HepG2 (cell line): ENCODE results near the gene KCTD21. TPM values are rescaled to one million over a fixed set of nuclear protein-coding genes. Genes with fewer than 3 reads are reported as not detected.
A peak's percentile ranks its signal among the peaks of the same experiment; 100 is the strongest.

Source experiments
- ARID5B ChIP-seq: IDR thresholded peaks from 2 replicates; pipeline ENCODE4 v1.4.0; 2020; ENCODE audit warnings: mild to moderate bottlenecking, missing genetic modification reagents
- NFRKB ChIP-seq: fragments of 450-650 bp; IDR thresholded peaks from 2 replicates; pipeline ENCODE4 v1.6.1; 2017
- NR2C2 ChIP-seq: sonication (generic); formaldehyde crosslinking; IDR thresholded peaks from 2 replicates; pipeline ENCODE4 v1.4.0; 2020; ENCODE audit warnings: missing genetic modification reagents, mild to moderate bottlenecking, moderate library complexity, borderline replicate concordance
- POLR2A ChIP-seq, 2 experiments: IDR thresholded peaks; 2 replicates each; pipeline ENCODE4 v1.6.1; 2011; ENCODE audit warnings: low read depth in 2 of 2, low read length in 2 of 2, mild to moderate bottlenecking in 1 of 2, moderate library complexity in 1 of 2; ENCODE audit not compliant: insufficient read depth in 1 of 2
- RXRA ChIP-seq: sonication (generic); formaldehyde crosslinking; IDR thresholded peaks from 2 replicates; pipeline ENCODE4 v1.5.1; 2020; ENCODE audit warnings: missing genetic modification reagents
- SIX4 ChIP-seq: sonication (generic); formaldehyde crosslinking; IDR thresholded peaks from 2 replicates; pipeline ENCODE4 v1.4.0; 2020; ENCODE audit warnings: missing genetic modification reagents
- THAP11 ChIP-seq: IDR thresholded peaks from 2 replicates; pipeline ENCODE4 v1.6.1; 2016; ENCODE audit warnings: missing biosample characterization, missing genetic modification reagents
- ZBTB37 ChIP-seq: sonication (generic); formaldehyde crosslinking; IDR thresholded peaks from 2 replicates; pipeline ENCODE4 v1.4.0; 2020; ENCODE audit warnings: mild to moderate bottlenecking, missing genetic modification reagents
- ZNF362 ChIP-seq: sonication (generic); formaldehyde crosslinking; IDR thresholded peaks from 2 replicates; pipeline ENCODE4 v1.4.0; 2020; ENCODE audit warnings: missing genetic modification reagents, mild to moderate bottlenecking, borderline replicate concordance
- polyA plus RNA-seq, 8 experiments: library from polyadenylated mRNA; depleted of rRNA in 3 of 8; stranded (reverse) in 7 of 8; unstranded in 1 of 8; fragments of >200 nt; fragmentation: Illumina TruSeq in 4 of 8; extraction: Trizol in 4 of 8; gene quantifications; 2 replicates each; pipeline versions ENCODE4 v1.2.1 to v1.2.3, GENCODE V29; 2011 to 2016; ENCODE audit warnings: low read depth in 4 of 8, missing spikeins in 1 of 8, mixed read lengths in 1 of 8; ENCODE audit not compliant: insufficient read depth in 1 of 8
- total RNA-seq, 5 experiments: library from RNA; depleted of rRNA; stranded (reverse); fragments of >200 nt; fragmentation: Illumina TruSeq; extraction: Trizol; gene quantifications; 2 replicates each; pipeline ENCODE4 v1.2.3, GENCODE V29; 2016; ENCODE audit warnings: low read depth in 1 of 5
- TF ChIP-seq, protein P1 (sequence below): sonication (generic); formaldehyde crosslinking; conservative IDR thresholded peaks from 2 replicates; pipeline ENCODE4 v1.4.0; 2020; ENCODE audit warnings: mild to moderate bottlenecking, missing genetic modification reagents, moderate library complexity
- TF ChIP-seq, protein P2 (sequence below): sonication (generic); formaldehyde crosslinking; IDR thresholded peaks from 2 replicates; pipeline ENCODE4 v1.4.0; 2020; ENCODE audit warnings: missing genetic modification reagents, borderline replicate concordance
- TF ChIP-seq, protein P3 (sequence below): sonication (generic); formaldehyde crosslinking; IDR thresholded peaks from 2 replicates; pipeline ENCODE4 v1.5.1; 2020; ENCODE audit warnings: missing genetic modification reagents, mild to moderate bottlenecking, borderline replicate concordance
- TF ChIP-seq, protein P4 (sequence below): sonication (generic); formaldehyde crosslinking; IDR thresholded peaks from 2 replicates; pipeline ENCODE4 v1.5.0; 2020; ENCODE audit warnings: missing genetic modification reagents
- TF ChIP-seq, protein P5 (sequence below): IDR thresholded peaks from 2 replicates; pipeline ENCODE4 v1.6.1; 2016; ENCODE audit warnings: low read depth, borderline replicate concordance

KCTD21 gene
- total and polyA plus RNA-seq, 2 of the 13 experiments (the other 11 are each of a cell fraction or from before 2014, with no cell fraction given): 3.1 to 13.5 TPM

DNA sequence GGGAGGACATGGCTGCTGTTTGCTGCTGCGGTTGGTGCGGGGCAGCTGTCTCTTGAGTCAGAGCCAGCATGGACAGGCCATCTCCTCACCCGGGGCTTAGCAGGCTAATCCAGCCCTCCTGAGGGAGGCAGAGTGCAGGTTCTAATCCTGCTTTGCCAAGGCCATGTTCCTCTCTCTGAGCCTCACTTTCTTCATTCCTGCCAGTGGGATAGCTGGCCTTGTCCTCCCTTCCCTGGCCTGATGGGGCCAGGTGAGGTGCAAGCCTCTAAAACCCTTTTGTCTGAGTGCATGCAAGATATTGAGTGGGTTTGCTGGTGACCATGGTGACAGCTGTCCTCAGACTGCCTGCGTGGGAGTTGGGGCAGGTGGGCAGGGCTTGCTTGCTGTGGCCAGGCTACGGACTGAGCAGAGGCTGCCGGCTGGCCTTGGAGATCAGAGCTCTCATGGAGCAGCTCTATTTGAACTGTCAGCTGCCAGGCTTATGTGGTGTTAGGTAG, 3.8 kb upstream of the KCTD21 start (continued):
- TF ChIP-seq, protein P1, sequence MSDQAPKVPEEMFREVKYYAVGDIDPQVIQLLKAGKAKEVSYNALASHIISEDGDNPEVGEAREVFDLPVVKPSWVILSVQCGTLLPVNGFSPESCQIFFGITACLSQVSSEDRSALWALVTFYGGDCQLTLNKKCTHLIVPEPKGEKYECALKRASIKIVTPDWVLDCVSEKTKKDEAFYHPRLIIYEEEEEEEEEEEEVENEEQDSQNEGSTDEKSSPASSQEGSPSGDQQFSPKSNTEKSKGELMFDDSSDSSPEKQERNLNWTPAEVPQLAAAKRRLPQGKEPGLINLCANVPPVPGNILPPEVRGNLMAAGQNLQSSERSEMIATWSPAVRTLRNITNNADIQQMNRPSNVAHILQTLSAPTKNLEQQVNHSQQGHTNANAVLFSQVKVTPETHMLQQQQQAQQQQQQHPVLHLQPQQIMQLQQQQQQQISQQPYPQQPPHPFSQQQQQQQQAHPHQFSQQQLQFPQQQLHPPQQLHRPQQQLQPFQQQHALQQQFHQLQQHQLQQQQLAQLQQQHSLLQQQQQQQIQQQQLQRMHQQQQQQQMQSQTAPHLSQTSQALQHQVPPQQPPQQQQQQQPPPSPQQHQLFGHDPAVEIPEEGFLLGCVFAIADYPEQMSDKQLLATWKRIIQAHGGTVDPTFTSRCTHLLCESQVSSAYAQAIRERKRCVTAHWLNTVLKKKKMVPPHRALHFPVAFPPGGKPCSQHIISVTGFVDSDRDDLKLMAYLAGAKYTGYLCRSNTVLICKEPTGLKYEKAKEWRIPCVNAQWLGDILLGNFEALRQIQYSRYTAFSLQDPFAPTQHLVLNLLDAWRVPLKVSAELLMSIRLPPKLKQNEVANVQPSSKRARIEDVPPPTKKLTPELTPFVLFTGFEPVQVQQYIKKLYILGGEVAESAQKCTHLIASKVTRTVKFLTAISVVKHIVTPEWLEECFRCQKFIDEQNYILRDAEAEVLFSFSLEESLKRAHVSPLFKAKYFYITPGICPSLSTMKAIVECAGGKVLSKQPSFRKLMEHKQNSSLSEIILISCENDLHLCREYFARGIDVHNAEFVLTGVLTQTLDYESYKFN: peak; percentile 29
- no peak for TF ChIP-seq SIX4 (CRISPR knock-in tag)
- TF ChIP-seq ARID5B (CRISPR knock-in tag): 0 out of 2 replicates have a peak, but pooled peaks have one; percentile 14
- TF ChIP-seq ZNF362 (CRISPR knock-in tag): no peak
- TF ChIP-seq, protein P2, sequence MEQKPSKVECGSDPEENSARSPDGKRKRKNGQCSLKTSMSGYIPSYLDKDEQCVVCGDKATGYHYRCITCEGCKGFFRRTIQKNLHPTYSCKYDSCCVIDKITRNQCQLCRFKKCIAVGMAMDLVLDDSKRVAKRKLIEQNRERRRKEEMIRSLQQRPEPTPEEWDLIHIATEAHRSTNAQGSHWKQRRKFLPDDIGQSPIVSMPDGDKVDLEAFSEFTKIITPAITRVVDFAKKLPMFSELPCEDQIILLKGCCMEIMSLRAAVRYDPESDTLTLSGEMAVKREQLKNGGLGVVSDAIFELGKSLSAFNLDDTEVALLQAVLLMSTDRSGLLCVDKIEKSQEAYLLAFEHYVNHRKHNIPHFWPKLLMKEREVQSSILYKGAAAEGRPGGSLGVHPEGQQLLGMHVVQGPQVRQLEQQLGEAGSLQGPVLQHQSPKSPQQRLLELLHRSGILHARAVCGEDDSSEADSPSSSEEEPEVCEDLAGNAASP: 0 out of 2 replicates have a peak, but pooled peaks have one; percentile 39
- no peak for TF ChIP-seq NFRKB
- TF ChIP-seq ZBTB37: no peak
- no peak for TF ChIP-seq NR2C2 (CRISPR knock-in tag)
- TF ChIP-seq THAP11 (CRISPR knock-in tag): 0 out of 2 replicates have a peak, but pooled peaks have one; percentile 2
- TF ChIP-seq, protein P3, sequence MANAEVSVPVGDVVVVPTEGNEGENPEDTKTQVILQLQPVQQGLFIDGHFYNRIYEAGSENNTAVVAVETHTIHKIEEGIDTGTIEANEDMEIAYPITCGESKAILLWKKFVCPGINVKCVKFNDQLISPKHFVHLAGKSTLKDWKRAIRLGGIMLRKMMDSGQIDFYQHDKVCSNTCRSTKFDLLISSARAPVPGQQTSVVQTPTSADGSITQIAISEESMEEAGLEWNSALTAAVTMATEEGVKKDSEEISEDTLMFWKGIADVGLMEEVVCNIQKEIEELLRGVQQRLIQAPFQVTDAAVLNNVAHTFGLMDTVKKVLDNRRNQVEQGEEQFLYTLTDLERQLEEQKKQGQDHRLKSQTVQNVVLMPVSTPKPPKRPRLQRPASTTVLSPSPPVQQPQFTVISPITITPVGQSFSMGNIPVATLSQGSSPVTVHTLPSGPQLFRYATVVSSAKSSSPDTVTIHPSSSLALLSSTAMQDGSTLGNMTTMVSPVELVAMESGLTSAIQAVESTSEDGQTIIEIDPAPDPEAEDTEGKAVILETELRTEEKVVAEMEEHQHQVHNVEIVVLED (CRISPR knock-in tag): no peak
- TF ChIP-seq, protein P4, sequence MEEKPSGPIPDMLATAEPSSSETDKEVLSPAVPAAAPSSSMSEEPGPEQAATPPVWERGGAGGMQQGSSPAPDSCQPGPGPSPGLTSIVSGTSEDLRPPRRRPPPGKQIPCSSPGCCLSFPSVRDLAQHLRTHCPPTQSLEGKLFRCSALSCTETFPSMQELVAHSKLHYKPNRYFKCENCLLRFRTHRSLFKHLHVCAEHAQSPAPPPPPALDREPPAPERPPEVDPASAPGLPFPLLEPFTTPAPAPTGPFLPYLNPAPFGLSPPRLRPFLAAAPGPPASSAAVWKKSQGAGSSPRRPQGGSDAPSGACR: no peak
- peak; percentile 48; the same call in 1 of the 2 replicates for TF ChIP-seq RXRA (CRISPR knock-in tag)
- TF ChIP-seq POLR2A (IDR thresholded peaks at IDR 0.05; ENCODE audit: insufficient read depth in 1 of 2, low read depth in 2 of 2, low read length in 2 of 2): no peak
- TF ChIP-seq, protein P5, sequence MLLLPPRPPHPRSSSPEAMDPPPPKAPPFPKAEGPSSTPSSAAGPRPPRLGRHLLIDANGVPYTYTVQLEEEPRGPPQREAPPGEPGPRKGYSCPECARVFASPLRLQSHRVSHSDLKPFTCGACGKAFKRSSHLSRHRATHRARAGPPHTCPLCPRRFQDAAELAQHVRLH: no peak
